Left renal pelvis (tissue), 4 donors: Measurements from ENCODE around the gene BOLA2B. TPM values are rescaled to one million over a fixed set of nuclear protein-coding genes. Genes with fewer than 3 reads are reported as not detected.

ENCODE experiments used
- DNase-seq, 4 donors: peaks; one replicate each; pipeline ENCODE4 v3.0.0-alpha.2; 2013; ENCODE audit warnings: low read depth in 4 of 4, low spot score in 3 of 4
- polyA plus RNA-seq, 4 donors: library from polyadenylated mRNA; unstranded; fragments of 120-200 nt; gene quantifications; one replicate each; pipeline ENCODE4 v1.2.1, GENCODE V29; 2013; ENCODE audit not compliant: insufficient read length in 4 of 4

The BOLA2B gene
- polyA plus RNA-seq, 4 donors = 13.0 to 38.3 (median 19.8) TPM

DNA sequence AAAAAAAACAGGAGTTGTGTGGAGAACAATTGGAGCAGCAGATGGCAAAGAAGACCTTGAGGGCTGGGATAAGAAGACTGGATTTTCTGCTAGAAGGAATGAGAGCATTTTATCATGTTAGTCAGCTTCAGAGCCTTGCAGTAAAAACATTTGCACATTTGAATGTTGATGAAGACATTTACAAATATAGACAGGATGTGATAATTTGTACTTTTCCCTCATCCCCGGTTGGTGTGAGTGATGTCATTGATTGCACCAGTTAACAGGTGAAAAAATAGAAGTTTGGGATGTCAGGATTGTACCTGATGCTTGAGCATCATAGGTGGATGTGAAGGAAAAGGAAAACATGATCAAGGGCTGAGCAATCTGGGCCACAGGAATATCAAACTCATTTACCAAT is 47.8 kb downstream of the BOLA2B start:
- DNase-seq = no peak

DNA sequence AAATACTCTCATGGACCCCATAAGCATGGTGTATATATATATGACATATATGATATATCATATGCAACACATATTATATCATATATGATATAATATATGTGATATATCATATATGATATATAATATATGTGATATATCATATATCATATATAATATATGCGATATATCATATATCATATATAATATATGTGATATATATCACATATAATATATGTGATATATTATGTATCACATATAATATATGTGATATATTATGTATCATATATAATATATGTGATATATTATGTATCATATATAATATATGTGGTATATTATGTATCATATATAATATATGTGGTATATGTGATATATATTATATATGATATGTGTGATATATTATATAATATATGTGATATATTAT is 48.5 kb downstream of the BOLA2B start:
- no peak for DNase-seq

DNA sequence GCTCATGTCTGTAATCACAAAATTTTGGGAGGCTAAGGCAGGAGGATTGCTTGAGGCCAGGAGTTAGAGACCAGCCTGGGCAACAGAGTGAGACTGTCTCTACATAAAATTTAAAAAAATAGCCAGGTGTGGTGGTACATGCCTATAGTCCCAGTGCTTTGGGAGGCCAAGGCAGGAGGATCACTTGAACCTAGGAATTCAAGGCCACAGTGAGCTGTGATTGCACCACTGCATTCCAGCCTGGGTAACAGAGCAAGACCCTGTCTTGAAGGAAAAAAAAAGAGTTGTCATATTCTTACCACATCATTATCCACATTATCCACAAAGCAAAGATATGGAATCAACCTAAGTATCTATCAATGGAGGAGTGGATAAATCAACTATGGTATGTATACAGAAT is 49.4 kb downstream of the BOLA2B start:
- no peak for DNase-seq

DNA sequence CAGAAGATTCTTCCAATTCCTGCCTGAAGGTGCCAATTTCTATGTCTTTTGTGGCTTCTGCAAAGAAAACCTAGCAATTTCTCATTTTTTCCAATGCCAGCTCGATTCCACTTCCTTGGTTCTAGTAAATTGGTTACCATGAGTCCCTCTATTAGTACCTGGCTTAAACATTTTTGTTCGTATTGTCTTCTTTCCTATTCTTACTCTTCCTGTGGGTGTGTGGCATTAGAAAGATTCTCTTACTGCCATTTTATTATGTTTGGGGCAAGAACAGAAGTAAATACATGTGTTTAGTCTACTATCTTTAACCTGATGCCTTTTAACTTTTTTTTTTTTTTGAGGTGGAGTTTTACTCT is 50.1 kb downstream of the BOLA2B start:
- DNase-seq = no peak

Other genes with a start within 250 kb of the BOLA2B start
- 100 to 1,000 TPM in 3 of 4 donors, 10 to 100 TPM in 1; 72.3 to 126 (median 103) TPM for gene TMEM219, start 231.6 kb downstream of the BOLA2B start, polyA plus RNA-seq
- 10 to 100 TPM; 33.2 to 59.3 (median 39.4) TPM for gene TAOK2, start 219.8 kb downstream of the BOLA2B start, polyA plus RNA-seq
- 10 to 100 TPM; 12.3 to 21.6 (median 15.9) TPM for gene HIRIP3, start 198.0 kb downstream of the BOLA2B start, polyA plus RNA-seq
- 10 to 100 TPM; 37.1 to 65.6 (median 41.8) TPM for gene INO80E, start 197.4 kb downstream of the BOLA2B start, polyA plus RNA-seq
- 1 to 10 TPM; 1.7 to 3.2 (median 2.6) TPM for gene DOC2A, start 182.6 kb downstream of the BOLA2B start, polyA plus RNA-seq
- gene C16orf92, start 170.5 kb downstream of the BOLA2B start, polyA plus RNA-seq = not detected
- 1 to 10 TPM in 2 of 4 donors, under 1 TPM in 2; 0.73 to 1.5 (median 1.0) TPM for gene TLCD3B, start 162.4 kb downstream of the BOLA2B start, polyA plus RNA-seq
- 100 to 1,000 TPM; 238 to 605 (median 502) TPM for gene ALDOA, start 127.9 kb downstream of the BOLA2B start, polyA plus RNA-seq
- 100 to 1,000 TPM in 1 of 4 donors, 10 to 100 TPM in 3; 63.3 to 107 (median 83.5) TPM for gene PPP4C, start 117.7 kb downstream of the BOLA2B start, polyA plus RNA-seq
- gene TBX6, start 101.7 kb downstream of the BOLA2B start, polyA plus RNA-seq = 1 to 10 TPM in 3 of 4 donors, under 1 TPM in 1; 0.50 to 2.0 (median 1.1) TPM
- 10 to 100 TPM; 51.7 to 78.4 (median 59.6) TPM for gene YPEL3, start 97.5 kb downstream of the BOLA2B start, polyA plus RNA-seq
- gene GDPD3, start 80.1 kb downstream of the BOLA2B start, polyA plus RNA-seq = 10 to 100 TPM in 2 of 4 donors, 1 to 10 TPM in 2; 7.5 to 17.5 (median 13.0) TPM
- gene MAPK3, start 70.4 kb downstream of the BOLA2B start, polyA plus RNA-seq = 10 to 100 TPM; 75.8 to 93.6 (median 84.5) TPM
- 10 to 100 TPM in 2 of 4 donors, 1 to 10 TPM in 2; 8.1 to 18.0 (median 12.7) TPM for gene CORO1A, start 10.1 kb downstream of the BOLA2B start, polyA plus RNA-seq
- gene SLX1A, start 209 bp upstream of the BOLA2B start, polyA plus RNA-seq = 10 to 100 TPM in 3 of 4 donors, 1 to 10 TPM in 1; 8.4 to 50.3 (median 16.4) TPM
- 10 to 100 TPM in 1 of 4 donors, 1 to 10 TPM in 3; 5.2 to 14.4 (median 8.6) TPM for gene SULT1A3, start 5.6 kb upstream of the BOLA2B start, polyA plus RNA-seq
- gene NPIPB13, start 54.8 kb upstream of the BOLA2B start, polyA plus RNA-seq = 10 to 100 TPM in 2 of 4 donors, 1 to 10 TPM in 2; 3.5 to 18.0 (median 10.2) TPM
- gene CD2BP2, start 161.6 kb upstream of the BOLA2B start, polyA plus RNA-seq = 10 to 100 TPM; 42.1 to 56.7 (median 55.7) TPM
- gene TBC1D10B, start 176.8 kb upstream of the BOLA2B start, polyA plus RNA-seq = 10 to 100 TPM; 28.2 to 44.1 (median 34.2) TPM
- 1 to 10 TPM in 3 of 4 donors, not detected in 1; 1.2 to 1.4 (median 1.2) TPM for gene MYL11, start 181.1 kb upstream of the BOLA2B start, polyA plus RNA-seq
- 1 to 10 TPM; 1.3 to 4.0 (median 2.1) TPM for gene SEPTIN1, start 188.9 kb upstream of the BOLA2B start, polyA plus RNA-seq
- gene ZNF48, start 201.8 kb upstream of the BOLA2B start, polyA plus RNA-seq = 10 to 100 TPM; 10.1 to 15.4 (median 13.1) TPM
- 10 to 100 TPM in 1 of 4 donors, 1 to 10 TPM in 3; 4.6 to 10.0 (median 5.2) TPM for gene ZNF771, start 213.9 kb upstream of the BOLA2B start, polyA plus RNA-seq
- gene DCTPP1, start 236.4 kb upstream of the BOLA2B start, polyA plus RNA-seq = 10 to 100 TPM; 31.4 to 50.4 (median 41.3) TPM